ENCODE measurements around the gene ATXN1. TPM values are rescaled to one million over a fixed set of nuclear protein-coding genes. Genes with fewer than 3 reads are reported as not detected.

The ATXN1 gene
- polyA plus RNA-seq (ENCODE audit: insufficient read length in 3 of 3) = 10 to 100 TPM; 17.7 to 21.1 (median 20.5) TPM
- long read RNA-seq, donor 1, partial matches to known transcripts = 0 of 1 reads
- long read RNA-seq, donor 1, other reads (novel, unspliced or antisense) = 0 of 1 reads
- long read RNA-seq, donor 2, partial matches to known transcripts = 0 of 1 reads
- long read RNA-seq, donor 2, other reads (novel, unspliced or antisense) = 0 of 1 reads
- long read RNA-seq, donor 3, partial matches to known transcripts = 0 of 4 reads
- long read RNA-seq, donor 3, other reads (novel, unspliced or antisense) = 0 of 4 reads
- long read RNA-seq, donor 4 = 0 reads
- long read RNA-seq, donor 5 = 0 reads
- long read RNA-seq, donor 6, partial matches to known transcripts = 0 of 1 reads
- long read RNA-seq, donor 6, other reads (novel, unspliced or antisense) = 0 of 1 reads
- long read RNA-seq, donor 7, partial matches to known transcripts = 0 of 1 reads
- long read RNA-seq, donor 7, other reads (novel, unspliced or antisense) = 0 of 1 reads
- long read RNA-seq, donor 8, partial matches to known transcripts = 0 of 3 reads
- long read RNA-seq, donor 8, other reads (novel, unspliced or antisense) = 0 of 3 reads
- long read RNA-seq, donor 9, partial matches to known transcripts = 0 of 3 reads
- long read RNA-seq, donor 9, other reads (novel, unspliced or antisense) = 0 of 3 reads
- long read RNA-seq, donor 10, partial matches to known transcripts = 0 of 5 reads
- long read RNA-seq, donor 10, other reads (novel, unspliced or antisense) = 0 of 5 reads
- long read RNA-seq, donor 11, partial matches to known transcripts = 0 of 1 reads
- long read RNA-seq, donor 11, other reads (novel, unspliced or antisense) = 0 of 1 reads
- long read RNA-seq, donor 12, full-length matches to known transcripts = 2 of 2 reads
- long read RNA-seq, donor 12, partial matches to known transcripts = 0 of 2 reads
- long read RNA-seq, donor 12, other reads (novel, unspliced or antisense) = 0 of 2 reads
- long read RNA-seq, donor 13, partial matches to known transcripts = 0 of 1 reads
- long read RNA-seq, donor 13, other reads (novel, unspliced or antisense) = 0 of 1 reads
- long read RNA-seq, donor 14, transcript ATXN1-211 (1 exons, 558 nt) = major isoform, 7 of 15 reads
- long read RNA-seq, donor 14, partial matches to known transcripts = 8 of 15 reads
- long read RNA-seq, donor 14, other reads (novel, unspliced or antisense) = 0 of 15 reads
- long read RNA-seq, donor 15, partial matches to known transcripts = 0 of 4 reads
- long read RNA-seq, donor 15, other reads (novel, unspliced or antisense) = 0 of 4 reads
- long read RNA-seq, donor 16, partial matches to known transcripts = 0 of 1 reads
- long read RNA-seq, donor 16, other reads (novel, unspliced or antisense) = 0 of 1 reads

DNA sequence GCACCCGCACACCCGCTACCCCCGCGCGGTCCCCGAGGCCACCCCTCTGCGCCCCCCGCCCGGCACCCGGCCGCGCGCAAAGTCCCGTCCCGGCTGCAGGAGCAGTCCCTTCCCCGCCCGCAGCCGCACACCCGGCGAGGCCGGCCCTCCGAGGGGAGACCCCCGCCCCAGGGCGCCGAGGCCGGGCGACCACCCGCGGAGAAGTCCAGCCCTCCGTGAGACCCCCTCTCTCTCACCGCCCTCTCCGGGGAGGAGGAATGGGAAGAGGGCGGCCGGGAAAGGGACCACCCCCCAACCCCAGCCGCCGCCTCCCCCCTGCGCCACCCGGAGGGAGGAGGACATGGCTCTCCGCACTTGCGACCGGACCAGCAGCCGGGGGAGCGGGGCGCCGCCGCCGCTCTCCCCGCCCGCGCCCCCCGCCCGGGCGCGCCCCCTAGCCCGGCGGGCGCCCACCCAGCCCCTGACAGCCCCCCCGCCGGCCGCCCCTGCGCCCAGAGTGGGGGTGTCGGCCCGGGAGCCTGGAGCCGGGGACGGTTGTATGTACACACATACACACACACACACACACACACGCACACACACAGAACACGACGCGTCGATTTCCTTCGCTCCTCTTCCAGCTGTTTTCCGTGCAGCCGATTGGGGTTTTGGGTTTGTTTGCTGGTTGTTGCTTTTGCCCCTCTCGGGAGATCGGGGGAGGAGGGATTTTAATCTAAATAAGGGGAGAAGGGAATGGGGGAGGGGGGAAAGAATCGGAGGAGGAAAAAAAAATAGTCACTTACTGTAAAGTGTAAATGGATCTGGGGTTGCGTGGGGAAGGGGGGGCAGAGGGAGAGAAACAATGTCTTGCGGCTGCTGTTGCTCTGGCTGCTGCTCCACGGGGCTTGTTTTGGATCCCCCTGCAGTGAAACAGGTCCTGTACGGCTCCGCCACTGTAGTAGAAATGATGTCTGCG is at the start of gene ATXN1:
Gene ATXN1 (minus strand): TSS at position 945 of the 955 bp plus-strand sequence.
- DNase-seq = peak; percentile 77

- DNase-seq = no peak
These were observed 49.2 kb upstream of the ATXN1 start for GRCh38 chr6:16810411-16810810.

DNA sequence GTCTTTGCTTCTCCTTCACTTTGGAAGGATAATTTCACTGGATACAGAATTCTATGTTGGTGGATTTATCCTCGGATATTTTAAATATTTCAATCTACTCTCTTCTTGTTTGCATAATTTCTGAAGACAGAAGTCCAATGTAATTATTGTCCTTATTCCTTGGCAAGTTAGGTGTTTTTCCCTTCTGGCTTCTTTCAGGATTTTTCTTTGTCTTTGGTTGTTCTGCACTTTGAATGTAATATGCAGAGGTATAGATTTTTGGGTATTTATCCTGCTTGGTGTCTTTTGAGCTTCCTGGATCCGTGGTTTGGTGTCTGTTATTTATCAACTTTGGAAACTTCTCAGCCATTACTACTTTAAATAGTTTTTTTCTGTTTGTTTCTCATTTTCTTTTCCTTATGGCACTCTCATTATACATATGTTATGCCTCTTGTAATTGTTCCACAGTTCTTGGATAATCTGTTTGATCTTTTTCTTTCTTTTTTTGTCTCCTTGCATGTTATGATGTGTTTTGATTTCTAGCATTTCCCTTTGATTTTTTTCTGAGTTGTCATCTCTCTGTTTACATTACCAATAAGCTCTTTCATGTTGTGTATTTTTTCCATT is 48.6 kb upstream of the ATXN1 start:
- DNase-seq = no peak

DNA sequence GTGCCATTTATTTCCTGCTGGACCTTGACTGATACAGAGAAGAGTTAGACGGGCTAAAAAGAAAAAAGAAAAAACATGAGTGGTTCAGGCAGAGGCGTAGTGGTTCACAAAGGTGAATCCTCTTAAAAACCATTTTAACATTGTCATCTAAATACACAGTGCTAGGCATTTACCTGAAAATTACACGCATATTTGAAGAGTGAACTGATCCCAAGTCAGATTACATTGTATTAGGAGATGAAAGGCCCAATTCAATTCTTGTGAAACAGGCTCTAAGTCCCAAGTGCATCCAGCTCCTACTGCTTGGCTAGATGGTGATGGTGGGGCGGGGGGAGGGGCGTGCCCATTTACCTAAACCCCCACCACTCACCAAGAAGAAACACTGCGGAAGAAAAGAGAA is 46.7 kb upstream of the ATXN1 start:
- no peak for DNase-seq

GRCh38 chr6:16806363-16806762 is 45.1 kb upstream of the ATXN1 start:
- DNase-seq = no peak

DNA sequence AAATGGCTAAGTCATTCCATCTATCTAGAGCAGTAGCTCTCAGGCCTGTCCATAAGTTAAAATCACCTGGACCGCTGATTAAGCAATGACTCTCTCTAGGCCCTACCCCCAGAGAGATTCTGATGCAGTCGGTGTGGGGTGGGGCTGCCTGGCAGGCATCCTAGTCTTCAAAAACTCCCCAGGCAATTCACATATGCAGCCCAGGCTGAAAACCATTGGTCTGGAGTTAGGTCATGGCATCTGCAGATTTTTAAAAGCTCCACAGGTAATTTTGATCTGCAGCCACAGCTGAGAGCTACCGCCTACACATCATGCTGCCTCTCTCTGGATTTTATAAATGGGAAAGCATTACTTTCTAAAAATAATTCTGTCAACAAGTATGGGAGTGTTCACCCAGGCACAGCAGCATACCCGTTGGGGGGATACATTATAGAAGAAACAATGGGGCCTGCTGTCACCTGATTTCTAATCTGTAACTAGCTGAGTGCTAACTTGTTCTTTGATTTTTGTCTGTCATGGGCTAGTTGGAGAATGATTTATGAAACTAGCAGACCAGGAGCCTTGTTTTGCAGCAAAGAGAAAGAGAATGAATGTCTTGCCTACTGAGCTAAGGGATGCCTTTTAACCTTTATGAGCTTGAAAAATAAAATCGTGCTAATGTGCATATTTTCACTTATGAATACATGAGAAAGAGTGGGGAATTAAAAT is 44.1 kb upstream of the ATXN1 start:
- DNase-seq = no peak

- DNase-seq = no peak
These were observed 43.4 kb upstream of the ATXN1 start for GRCh38 chr6:16804546-16805242.

GRCh38 chr6:16803294-16804200 is 42.3 kb upstream of the ATXN1 start:
- DNase-seq = peak; percentile 87

DNA sequence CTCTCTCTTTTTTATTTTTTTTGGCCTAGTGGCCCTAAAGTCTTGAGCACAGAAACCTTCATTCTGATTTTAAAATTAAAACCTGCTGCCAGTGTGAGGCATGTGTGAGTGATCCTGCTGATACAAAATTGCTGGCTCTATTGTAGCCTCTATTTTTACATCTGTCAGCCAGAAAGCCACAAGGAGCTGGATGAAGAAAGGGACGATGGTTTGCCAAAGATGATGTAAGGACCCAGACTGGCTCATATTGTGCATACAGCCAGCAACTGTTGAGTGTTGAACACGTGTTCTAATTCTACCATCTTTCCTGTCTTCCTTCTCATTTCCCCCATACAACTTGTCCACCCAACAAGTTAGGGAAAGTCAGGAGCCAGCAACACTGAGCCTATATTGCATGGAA is 40.8 kb upstream of the ATXN1 start:
- no peak for DNase-seq

DNA sequence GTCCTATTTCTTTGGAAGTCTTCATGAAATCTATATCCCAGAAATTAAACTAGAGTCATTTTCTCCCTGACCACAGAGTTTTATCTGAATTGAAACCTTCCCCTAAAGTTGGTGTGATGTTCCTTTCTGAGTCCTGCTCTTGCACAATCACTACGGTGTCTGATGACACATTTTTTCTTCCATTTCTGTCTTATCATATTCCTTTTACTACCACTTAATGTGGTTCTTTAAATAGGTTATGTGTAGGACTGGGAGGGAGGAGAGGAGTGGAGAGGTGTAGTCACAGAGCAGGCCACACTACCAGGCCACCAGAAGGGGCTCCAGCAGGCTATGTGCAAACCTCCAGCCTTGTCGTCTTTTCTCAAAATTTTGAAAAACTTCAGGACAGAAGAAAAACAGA is 39.7 kb upstream of the ATXN1 start:
- no peak for DNase-seq

- no peak for DNase-seq
These were observed 39.1 kb upstream of the ATXN1 start for GRCh38 chr6:16800341-16800740.

- no peak for DNase-seq
These were observed 38.3 kb upstream of the ATXN1 start for GRCh38 chr6:16799279-16800193.

DNA sequence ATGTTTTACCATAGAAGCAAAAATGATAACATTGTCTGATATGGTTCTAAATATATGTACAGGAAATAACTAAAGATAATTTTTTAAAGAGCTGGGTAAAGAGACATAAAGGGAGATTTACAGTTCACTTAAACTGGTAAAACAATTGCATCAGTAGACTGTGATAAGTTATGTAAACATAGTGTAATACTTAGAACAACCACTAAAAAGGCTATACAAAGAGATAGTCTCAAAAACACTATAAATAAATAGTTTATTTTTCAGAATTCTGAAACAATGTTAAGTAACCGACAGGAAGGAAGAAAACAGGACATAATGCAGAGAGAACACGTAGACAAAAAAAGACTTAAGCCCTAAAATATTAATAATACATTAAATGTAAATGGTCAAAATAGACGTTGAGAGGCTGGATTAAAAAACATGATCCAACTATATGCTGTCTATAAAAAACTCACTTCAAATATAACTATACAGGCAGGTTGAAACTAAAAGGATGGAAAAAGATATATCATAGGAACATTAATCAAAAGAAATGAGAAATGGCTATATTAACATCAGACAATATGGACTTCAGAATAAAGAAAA is 32.7 kb upstream of the ATXN1 start:
- DNase-seq = no peak

- no peak for DNase-seq
These were observed 28.2 kb upstream of the ATXN1 start for GRCh38 chr6:16789329-16790038.

DNA sequence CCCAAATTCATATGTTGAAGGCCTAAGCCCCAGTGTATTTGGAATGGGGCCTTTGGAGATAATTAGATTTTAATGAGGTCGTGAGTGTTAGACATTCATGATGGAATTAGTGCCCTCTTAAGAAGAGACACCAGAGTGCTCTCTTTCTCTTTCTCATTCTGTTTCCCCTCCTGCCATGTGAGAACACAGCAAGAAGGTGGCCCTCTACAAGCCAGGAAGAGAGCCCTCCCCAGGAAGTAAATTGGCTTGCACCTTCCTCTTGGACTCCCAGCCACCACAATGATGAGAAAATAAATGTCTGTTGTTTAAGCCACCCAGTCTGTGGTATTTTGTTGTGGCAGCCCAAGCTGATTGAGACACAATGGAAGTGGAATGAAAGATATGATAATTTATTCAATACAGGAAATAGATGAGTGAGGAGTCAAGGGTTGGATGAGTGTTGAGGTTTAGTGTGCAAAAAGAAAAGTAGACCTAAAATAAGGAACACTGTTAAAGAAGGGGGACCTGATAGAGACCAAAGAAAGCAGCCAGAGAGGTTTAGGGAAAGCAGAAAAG is 25.9 kb upstream of the ATXN1 start:
- DNase-seq = no peak
